ENCODE measurements around the gene REXO1.

Gene REXO1

DNA sequence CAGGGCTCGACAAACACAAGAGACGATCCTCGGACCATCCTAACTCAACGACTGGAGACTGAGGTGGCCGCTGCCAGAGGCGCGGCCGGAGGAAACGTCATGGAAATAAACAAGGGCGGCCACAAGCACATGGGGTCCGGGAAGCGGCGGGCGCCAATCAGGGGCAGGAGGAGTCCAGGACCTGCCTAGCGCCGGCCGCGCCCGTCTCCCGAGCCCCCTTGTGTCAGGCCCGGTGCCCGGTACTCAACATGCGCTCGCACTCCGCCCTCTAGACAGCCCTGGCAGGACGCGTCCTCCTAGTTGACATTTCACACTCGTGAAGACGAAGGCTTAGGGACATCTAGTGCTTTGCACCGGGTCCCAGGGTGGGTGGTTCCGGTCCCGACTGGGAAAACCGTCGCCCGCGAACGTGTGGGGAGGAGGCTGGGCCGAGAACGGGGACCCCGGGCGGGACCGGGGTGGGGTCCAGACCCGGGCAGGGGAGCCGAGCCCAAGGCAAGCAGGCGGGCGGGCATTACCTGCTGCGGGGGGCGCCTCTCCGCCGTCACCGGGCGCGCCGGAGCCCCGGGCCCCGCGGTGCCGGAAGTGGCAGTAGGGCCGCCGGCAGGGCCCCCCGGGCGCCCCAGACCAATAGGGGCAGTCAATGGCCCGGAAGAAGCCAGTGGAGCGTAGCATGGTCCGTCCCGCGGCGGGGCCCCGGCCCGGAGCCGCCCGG is 442 bp downstream of the REXO1 start:
- no peak for DNase-seq (ENCODE audit: low spot score)

DNA sequence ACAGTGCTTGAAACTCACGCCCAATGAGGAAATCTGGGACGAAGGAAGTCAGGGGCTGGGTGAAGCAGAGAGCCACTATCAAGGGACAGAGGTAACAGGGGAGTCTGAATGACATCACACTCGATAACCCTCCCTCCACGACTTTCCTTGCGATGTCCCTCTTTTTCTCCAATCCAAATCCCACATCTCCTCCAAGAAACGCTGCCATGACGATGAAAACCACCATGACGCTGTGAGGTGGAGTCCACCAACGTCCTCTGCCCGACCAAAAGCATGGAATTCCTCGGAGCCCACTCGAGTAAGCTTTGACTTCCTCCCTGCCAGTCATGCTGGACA is 967 bp downstream of the REXO1 start:
- no peak for DNase-seq (ENCODE audit: low spot score)

DNA sequence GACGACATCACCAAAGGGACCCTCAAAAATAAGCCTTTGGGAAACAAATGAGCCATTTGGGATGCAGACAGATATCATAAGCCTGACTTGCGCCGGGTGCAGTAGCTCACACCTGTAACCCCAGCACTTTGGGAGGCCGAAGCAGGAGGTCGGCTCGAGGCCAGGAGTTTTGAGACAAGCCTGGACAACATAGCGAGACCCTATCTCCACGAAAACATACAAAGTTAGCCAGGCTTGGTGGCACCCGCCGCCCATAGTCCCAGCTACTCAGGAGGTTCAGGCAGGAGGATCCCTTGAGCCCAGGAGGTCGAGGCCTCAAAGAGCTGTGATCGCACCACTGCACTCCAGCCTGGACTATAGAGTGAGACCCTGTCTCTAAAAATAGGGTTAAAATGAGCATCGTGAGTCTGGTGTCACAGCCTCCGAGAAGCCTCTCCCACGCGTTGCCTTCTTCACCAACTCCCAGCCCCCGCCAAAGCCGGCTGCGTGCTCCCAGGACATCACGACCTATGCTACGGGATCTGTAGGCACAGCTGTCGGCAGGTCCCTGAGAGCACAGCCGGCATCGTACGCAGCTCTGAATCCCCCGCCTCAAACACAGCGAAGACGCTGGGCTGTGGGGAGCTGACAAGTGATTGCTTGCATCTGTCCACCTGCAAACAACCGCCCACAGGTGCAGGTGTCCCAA is 1.6 kb downstream of the REXO1 start:
- DNase-seq (ENCODE audit: low spot score), result no peak

DNA sequence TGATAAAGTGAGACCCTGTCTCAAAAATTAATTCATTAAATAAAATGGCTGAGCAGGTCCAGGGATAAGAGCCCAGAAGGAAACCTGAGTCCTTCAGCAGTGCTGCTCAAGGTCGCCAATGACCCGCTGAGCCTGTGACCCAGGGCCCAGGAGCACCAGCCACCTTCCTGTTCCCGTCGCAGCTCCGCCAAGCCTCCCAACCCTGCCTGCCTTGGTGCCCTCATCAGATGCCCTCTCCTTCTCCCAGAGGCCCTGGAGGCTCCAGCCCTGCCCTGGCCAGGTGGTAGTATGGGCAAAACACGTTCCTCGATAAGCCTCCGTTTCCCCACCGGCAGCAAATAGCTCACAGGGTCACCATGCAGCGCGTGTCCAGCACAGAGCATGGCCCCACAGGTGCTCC is 2.6 kb downstream of the REXO1 start:
- DNase-seq (ENCODE audit: low spot score), result no peak

DNA sequence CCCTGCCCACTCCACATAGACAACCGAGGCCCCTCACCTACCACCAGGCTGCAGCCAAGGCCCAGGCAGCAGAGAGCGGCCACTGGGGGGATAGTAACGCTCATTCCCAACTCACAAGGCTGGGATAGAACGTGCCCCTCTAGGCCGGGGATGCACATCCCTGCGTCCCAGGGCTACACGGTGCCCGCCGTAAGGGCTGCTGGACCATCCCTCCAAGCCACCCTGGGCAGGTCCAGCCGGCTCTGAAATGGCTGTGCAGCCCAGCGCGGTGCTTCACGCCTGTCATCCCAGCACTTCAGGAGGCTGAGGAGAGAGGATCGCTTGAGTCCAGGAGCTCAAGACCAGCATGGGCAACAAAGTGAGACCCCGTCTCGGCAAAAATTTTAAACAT is 3.2 kb downstream of the REXO1 start:
- no peak for DNase-seq (ENCODE audit: low spot score)

DNA sequence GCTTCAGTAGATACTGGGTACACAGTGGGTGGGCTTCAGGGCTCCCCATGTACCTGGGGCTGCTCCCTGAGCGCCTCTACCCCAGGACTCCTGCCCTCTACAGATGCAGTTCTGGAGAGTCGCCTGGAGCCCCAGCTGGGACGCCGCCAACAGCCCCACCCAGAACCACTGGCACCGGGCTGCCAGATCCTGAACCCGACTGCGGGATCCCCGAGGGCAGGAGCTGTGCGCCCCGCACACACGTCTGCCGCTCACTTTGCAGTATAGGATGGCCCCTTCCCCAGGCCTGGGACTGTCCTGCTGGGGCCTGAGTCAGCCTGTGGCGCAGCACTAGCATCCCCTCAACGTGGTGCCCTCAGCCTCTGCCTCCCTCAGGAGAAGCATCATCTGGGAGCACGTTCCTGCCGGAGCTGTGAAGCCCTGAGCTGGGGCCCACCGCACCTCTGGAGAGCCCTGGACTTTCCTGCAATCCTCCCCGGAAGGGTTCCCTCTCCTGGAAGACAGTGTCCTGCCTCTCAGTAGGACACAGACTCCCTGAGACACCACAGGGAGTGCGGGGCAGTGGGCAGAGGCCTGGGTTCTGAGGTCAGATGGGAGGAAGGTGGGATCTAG is 3.7 kb downstream of the REXO1 start:
- no peak for DNase-seq (ENCODE audit: low spot score)

DNA sequence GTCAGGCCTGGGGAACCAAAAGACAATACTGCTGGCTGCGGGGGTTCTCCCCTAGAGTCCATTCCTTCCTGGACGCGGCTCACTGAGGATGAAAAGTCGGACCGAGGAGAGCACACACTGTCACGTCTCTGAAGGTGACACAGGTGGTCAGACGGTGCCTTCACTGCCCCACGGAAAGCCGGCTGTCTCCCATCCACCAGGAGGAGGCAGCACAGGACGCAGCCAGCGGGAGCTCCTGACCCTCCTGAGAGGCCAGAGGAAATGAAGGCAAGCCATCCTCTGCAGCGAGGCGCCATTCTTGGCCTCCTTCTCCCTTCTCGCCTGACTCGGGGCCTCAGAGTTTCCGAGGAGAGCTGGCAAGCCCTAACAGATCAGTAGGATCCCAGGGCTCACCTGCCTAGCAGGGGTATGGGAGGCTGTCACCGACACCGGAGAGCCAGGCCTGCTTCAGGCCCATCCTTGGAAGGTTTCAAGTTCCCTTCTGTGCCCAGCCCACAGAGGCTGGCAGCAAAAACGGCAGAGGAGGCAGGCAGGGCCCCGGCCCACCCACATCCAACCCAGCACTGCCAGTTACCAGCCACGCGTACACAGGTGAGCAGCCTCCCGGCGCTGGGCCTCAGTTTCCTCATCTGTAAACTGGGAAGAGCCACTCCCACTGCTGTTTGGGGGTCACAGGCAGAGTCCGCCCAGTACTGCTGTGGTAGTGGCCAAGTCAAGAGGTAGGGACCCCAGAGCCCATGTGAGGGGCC is 4.5 kb downstream of the REXO1 start:
- no peak for DNase-seq (ENCODE audit: low spot score)

DNA sequence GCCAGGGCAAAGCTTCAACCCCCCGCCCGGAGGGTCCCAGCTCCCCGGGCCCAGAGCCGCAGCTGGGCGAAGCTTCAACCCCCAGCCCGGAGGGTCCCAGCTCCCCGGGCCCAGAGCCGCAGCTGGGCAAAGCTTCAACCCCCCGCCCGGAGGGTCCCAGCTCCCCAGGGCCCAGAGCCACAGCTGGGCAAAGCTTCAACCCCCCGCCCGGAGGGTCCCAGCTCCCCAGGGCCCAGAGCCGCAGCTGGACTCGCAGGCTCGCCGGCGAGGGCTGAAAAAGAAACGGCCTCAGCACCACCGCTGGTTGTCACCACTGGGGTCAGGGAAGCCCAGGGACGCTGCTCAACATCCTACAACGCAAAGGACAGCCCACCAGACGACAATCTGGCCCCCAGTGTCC is 5.2 kb downstream of the REXO1 start:
- no peak for DNase-seq (ENCODE audit: low spot score)

DNA sequence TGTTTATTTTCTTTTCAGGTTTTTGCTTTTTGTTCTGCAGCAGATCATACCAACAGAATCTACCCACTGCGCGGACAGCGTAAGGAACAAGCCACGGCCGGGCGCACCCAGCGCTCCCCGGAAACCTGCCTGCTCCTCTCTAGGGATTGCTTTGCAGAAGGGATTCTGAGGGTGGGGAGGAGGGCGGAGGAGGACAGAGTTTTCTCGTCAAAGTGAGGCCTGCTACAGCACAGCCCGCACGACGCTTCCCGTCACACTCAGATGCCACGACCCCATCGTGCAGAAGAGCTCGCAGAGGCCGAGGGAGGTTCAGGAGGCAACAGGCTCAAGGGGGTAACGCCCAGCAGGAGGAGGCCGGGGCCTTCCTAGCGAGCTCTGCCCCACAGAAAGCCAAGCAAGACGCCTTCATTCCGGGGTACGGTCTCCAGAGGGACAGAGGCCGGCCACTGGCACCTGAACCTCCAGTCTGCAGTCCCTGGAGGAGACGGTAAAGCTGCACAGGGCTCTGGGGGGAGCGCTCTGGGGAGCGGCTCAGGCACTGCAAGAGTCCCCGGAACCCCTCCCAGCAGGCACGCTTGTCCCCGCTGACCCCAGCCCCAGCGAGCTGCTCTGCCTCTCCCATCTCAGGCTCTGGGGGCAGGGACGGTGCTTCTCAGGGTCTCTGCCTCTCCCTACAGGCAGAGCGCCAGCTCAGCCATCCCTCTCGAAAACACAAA is 6.9 kb downstream of the REXO1 start:
- no peak for DNase-seq (ENCODE audit: low spot score)

DNA sequence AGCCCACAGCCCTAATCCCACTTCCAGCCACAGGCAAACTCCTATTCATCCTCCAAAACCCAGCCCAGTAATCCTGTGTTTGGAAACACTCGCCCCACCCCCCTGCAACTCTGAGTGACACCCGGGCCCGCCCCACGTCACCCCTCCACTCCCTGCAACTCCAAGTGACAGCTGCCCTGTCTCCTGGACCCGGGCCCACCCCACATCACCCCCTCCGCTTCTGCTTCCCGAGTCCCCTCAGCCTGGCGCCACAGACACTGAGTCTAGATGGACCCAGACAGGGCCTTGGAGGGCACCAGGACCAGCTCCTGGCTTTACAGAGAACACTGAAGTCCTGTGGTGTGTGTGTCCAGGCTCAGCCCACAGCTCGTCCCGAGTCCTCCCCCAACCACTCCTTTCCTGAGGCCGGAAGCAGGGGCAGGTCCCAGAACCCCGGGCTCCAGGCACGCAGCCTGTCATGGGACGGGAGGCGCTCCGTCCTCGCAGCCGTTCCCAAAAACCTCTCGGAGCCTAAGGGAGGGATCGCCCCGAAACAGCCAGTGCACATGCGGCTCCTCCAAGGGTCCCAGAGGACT is 7.7 kb downstream of the REXO1 start:
- no peak for DNase-seq (ENCODE audit: low spot score)

DNA sequence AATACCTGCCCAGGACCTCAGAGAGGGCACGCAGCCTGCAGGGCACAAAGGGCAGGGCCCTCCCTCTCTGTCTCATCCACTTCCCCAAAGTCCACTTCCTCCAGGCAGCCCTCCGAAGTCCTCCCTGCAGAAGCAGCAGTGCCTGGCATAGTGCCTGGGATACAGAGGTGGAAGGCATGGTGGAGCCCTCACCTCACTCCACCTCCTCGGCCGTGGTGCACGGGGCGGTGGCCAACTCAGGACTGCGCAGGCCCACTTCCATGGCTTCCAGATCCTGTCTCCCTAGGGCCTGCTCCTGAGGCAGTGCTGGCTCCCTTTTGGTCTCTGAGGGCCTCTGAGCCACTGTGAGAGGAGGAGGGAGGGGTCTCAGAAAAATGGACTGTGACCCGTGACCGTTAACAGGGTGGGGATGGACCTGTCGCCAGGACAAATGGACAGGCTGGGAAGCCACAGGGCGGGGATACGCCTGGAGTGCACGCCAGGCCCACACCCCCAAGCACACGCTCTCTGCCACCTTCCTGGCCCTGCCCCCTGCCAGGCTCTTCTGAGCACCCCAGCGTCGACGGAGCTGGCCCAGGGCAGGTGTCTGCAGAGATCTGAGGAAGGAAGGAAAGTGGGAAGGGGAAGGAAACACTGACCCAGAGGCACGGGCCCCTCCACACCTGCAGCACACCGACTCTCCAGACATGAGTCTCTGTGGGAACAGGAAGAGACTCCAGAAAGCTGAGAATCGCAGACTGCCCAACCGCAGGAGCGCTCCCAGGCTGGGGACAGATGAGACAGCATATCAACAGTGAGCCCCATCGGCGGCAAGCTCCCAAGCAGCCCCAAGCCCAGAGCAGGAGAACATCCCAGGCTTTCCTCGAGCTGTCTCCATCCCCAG is 8.4 kb downstream of the REXO1 start:
- DNase-seq (ENCODE audit: low spot score), result no peak

DNA sequence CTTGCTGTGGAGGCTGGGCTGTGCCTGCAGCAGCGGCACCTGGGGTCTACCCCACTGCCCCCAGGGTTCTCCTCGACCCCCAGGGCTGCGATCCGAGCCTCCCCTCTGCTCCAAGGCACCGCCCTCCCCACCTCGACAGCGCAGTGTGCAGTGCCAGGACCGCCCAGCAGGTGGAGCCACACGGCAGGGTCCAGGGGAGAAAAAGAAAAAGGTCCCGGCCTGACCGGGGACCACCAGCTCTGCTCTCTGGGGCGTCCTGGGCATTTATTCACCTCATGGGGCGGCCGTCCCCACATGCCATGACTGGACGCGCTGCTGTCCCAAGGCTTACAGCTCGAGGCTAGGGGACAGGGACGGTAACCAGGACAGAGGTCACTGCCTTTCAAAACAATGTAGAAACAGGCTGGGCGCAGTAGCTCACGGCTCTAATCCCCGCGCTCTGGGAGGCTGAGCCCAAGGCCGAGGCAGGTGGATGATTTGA is 10.6 kb downstream of the REXO1 start:
- DNase-seq (ENCODE audit: low spot score), result peak; percentile 20

DNA sequence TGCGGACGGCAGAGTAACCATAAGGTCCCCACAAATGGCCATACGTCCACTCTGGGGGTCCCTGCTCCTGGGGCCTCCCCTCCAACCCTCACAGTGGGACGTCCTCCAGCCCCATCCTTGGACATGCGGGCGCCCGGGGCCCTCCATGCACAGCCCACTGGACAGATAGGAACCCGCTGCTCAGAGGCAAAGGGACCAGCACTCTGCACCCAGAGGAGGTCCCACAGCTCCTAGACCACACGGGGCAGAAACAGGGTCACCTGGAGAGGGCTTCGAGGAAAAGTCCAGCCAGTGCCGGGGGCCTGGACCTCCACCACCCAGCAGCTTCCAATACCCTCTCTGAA is 11.1 kb downstream of the REXO1 start:
- DNase-seq (ENCODE audit: low spot score), result no peak

DNA sequence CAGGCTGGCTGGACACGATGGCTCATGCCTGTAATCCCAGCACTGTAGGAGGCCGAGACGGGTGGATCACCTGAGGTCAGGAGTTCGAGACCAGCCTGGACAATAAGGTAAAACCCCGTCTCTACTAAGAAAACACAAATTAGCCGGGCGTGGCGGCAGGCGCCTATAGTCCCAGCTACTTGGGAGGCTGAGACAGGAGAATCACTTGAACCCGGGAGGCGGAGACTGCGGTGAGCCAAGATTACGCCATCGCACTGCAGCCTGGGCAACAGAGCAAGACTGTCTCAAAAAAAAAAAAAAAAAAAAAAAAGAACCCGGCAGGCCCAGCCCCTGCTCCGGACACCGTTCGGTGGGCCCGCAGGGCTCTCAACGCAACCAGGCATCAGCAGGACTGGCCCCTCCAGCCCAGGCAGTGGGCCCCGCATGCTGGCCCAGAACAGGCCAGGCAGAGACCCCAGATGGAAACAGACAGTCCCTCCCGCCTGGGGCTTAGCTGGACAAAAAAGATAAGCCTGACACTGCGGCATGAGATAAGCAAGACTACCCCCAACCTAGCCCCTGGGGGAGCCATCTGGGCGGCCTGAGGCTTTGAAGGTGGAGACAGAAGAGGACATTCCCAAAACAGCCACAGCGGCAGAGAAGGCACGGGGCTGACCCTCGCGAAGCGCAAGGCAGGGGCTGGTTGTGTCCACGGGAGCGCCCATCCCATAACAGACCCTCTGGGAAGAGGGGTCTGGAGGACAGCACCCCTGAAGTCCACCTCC is 11.6 kb downstream of the REXO1 start:
- DNase-seq (ENCODE audit: low spot score), result no peak

DNA sequence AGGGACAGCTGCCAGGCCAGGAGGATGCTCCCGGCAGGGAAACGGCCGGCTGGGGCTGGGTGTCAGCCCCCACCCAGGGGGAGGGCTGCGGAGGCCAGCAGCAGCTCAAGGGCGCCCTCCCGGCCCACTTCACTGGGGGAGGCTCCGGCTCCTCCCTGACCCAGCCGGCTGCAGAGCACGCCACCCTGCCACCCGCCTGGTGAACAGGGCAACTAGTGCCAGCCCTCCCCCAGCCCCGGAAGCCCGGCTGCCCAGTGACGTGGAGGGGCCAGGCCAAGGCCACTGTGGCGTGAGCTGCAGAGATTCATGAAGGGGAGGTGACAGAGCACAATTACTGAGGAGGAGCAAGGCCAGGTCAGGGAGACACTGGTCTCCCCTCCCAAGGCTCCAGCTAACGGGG is 14.7 kb downstream of the REXO1 start:
- peak; percentile 21 for DNase-seq (ENCODE audit: low spot score)

DNA sequence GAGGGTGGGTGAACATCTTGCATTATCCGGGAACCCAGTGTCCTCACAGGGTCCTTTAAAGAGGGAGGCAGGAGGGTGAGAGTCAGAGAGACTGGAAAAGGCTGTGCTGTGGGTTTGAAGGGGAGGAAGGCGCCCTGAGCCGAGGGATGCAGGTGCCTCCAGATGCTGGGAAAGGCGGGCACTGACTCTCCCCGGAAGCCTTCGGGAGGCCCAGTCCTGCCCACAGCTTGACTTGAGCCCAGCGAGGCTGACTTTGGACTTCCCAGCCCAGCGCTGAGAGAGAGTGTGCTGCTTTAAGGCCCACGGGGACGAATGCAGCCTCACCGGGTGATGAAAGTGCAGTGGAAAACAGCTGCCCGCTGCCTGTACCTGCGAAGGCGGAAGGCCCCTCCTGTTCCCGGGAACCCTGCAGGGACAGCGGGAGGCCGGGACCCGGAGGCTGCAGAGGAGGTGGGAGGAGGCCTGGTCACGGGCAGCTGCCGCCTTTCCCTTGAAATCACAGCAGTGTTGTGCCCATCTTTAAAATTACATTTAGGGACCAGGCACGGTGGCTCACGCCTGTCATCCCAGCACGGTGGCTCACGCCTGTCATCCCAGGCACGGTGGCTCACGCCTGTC is 16.1 kb downstream of the REXO1 start:
- DNase-seq (ENCODE audit: low spot score), result no peak

DNA sequence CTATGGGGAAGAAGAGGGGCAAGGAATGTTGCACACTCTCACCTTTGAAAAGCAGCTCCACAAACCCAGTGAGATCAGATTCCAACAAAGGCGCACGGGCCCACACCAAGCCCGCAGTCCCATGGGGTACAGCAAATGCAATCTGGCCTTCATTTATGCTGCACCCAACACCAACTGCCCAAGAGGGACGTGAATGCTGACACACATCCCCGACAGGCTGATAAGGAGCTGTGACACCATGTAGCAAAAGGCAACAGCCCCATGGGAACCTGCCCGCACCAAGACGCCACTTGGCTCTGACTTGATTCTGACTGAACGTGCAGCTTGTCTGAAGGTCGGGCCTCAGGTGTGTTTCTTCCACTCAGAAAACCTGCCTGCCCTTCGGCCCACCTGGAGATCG is 17.3 kb downstream of the REXO1 start:
- DNase-seq (ENCODE audit: low spot score), result no peak

DNA sequence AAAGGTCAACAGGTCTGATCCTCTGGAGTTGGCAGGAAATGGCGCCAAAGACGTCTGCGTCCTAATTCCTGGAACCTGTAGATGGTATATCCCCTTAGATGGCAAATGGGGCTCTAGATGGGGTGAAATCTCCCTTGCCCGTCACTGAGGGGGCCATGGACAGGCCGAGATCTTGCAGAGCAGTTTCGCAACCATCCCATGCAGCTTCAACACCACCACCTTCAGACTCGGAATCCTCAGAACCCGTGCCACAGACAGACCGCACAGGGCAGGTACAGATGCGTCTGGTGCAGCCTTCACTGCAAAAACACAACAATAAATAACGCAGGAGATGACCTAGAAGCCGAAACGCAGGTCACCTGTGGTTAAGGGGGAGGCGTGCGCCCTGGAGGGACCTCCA is 17.7 kb downstream of the REXO1 start:
- no peak for DNase-seq (ENCODE audit: low spot score)

DNA sequence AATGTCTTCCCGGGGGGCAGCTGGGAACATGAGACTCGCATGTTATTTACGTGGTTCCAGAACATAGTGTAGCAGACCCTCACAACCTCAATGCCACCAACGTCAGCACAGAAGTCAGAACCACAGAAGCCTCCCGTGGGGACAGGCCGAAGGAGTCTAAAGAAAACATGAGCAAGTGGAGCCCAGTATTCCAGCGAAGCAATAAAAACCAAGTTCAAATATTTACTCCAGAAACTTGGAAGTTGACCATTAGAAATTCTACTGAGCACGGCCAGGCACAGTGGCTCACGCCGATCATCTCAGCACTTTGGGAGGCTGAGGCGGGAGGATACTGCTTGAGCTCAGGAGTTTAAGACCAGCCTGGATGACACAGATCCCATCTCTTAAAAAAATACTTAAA is 18.3 kb downstream of the REXO1 start:
- no peak for DNase-seq (ENCODE audit: low spot score)

Measured in Ammon's horn (tissue), 1 donor.